ENCODE measurements around the gene RPS5.

GRCh38 chr19:58355908-58356765, 30.9 kb upstream of the RPS5 start:
- TF ChIP-seq CTBP1 (IDR thresholded peaks at IDR 0.05; ENCODE audit: borderline replicate concordance): no peak
- TF ChIP-seq SP1 (IDR thresholded peaks at IDR 0.05): no peak
- TF ChIP-seq ELF4 (IDR thresholded peaks at IDR 0.05): no peak
- no peak for TF ChIP-seq ZNF384 (IDR thresholded peaks at IDR 0.05)
- no peak for TF ChIP-seq FOXM1 (IDR thresholded peaks at IDR 0.05; ENCODE audit: borderline replicate concordance)
- no peak for TF ChIP-seq PKNOX1 (IDR thresholded peaks at IDR 0.05)
- no peak for TF ChIP-seq SUZ12 (IDR thresholded peaks at IDR 0.05)
- no peak for TF ChIP-seq ARNT (IDR thresholded peaks at IDR 0.05)

All from HEK293T (cell line).